ENCODE results near the gene PRKCQ. TPM values are rescaled to one million over a fixed set of nuclear protein-coding genes. Genes with fewer than 3 reads are reported as not detected.

Gene PRKCQ
- total RNA-seq, 1 donor from 2014 or later: 3.5 TPM

- peaks cover 23% of the 10 kb centered on the region for H3K9me3 Mint-ChIP-seq
- no peaks in the 10 kb centered on the region for H3K4me1 Mint-ChIP-seq
- peaks cover 12% of the 10 kb centered on the region for H3K27me3 Mint-ChIP-seq (ENCODE audit: insufficient read depth, low read depth)
- H3K4me3 Mint-ChIP-seq: no peak overlapping the region
- H3K27ac ChIP-seq: no peak overlapping the region
- peaks cover 7% of the 10 kb centered on the region for H3K9me3 ChIP-seq (ENCODE audit: low read depth)
- H3K4me1 ChIP-seq: no peaks in the 10 kb centered on the region
- TF ChIP-seq EZH2phosphoT487 (IDR thresholded peaks at IDR 0.05): no peak
- TF ChIP-seq EZH2 (IDR thresholded peaks at IDR 0.05): no peak
- no peak for TF ChIP-seq CTCF (IDR thresholded peaks at IDR 0.05)
- H2AFZ ChIP-seq (replicated peaks): no peak overlapping the region
- H3F3A ChIP-seq (ENCODE audit: low read depth): no peaks in the 10 kb centered on the region
- no peaks in the 10 kb centered on the region for H3K36me3 ChIP-seq
- H3K9ac ChIP-seq: no peak overlapping the region
- H3K4me3 ChIP-seq: no peak overlapping the region
- no peaks in the 10 kb centered on the region for H3K27me3 ChIP-seq
- no peak for DNase-seq (ENCODE audit: low spot score)
- H3K36me3 Mint-ChIP-seq: peaks cover 1% of the 10 kb centered on the region
- no peaks in the 10 kb centered on the region for H4K20me1 ChIP-seq (ENCODE audit: low read depth)
- H3K27ac Mint-ChIP-seq: no peak overlapping the region
- H3K79me2 ChIP-seq (ENCODE audit: low read depth): no peaks in the 10 kb centered on the region
- no peak overlapping the region for H3K4me2 ChIP-seq
Observed at GRCh38 chr10:6385665-6386064, 194.4 kb downstream of the PRKCQ start.

GRCh38 chr10:6384847-6385246 is 195.2 kb downstream of the PRKCQ start:
- no peak overlapping the region for H3K9ac ChIP-seq
- no peaks in the 10 kb centered on the region for H4K20me1 ChIP-seq (ENCODE audit: low read depth)
- H3K9me3 Mint-ChIP-seq: peaks cover 31% of the 10 kb centered on the region
- H3K36me3 ChIP-seq: no peaks in the 10 kb centered on the region
- H3K4me2 ChIP-seq: no peak overlapping the region
- H3K4me3 Mint-ChIP-seq: no peak overlapping the region
- H3K4me1 ChIP-seq: no peaks in the 10 kb centered on the region
- no peak overlapping the region for H3K27ac ChIP-seq
- no peak overlapping the region for H2AFZ ChIP-seq (replicated peaks)
- no peaks in the 10 kb centered on the region for H3K4me1 Mint-ChIP-seq
- H3K79me2 ChIP-seq (ENCODE audit: low read depth): no peaks in the 10 kb centered on the region
- H3K27me3 Mint-ChIP-seq (ENCODE audit: insufficient read depth, low read depth): peaks cover 12% of the 10 kb centered on the region
- peaks cover 1% of the 10 kb centered on the region for H3K36me3 Mint-ChIP-seq
- H3K4me3 ChIP-seq: no peak overlapping the region
- peaks cover 7% of the 10 kb centered on the region for H3K9me3 ChIP-seq (ENCODE audit: low read depth)
- no peak for TF ChIP-seq CTCF (IDR thresholded peaks at IDR 0.05)
- TF ChIP-seq EZH2phosphoT487 (IDR thresholded peaks at IDR 0.05): no peak
- TF ChIP-seq EZH2 (IDR thresholded peaks at IDR 0.05): no peak
- H3F3A ChIP-seq (ENCODE audit: low read depth): no peaks in the 10 kb centered on the region
- H3K27ac Mint-ChIP-seq: no peak overlapping the region
- no peak for DNase-seq (ENCODE audit: low spot score)
- H3K27me3 ChIP-seq: no peaks in the 10 kb centered on the region

GRCh38 chr10:6384031-6384430 is 196.0 kb downstream of the PRKCQ start:
- Mint-ChIP-seq H3K4me3 (no peak overlapping the region), H3K36me3 (peaks cover 6% of the 10 kb centered on the region), H3K27ac (no peak overlapping the region), H3K27me3 (ENCODE audit: insufficient read depth, low read depth) (peaks cover 12% of the 10 kb centered on the region), H3K9me3 (peaks cover 36% of the 10 kb centered on the region), H3K4me1 (no peaks in the 10 kb centered on the region)
- Histone ChIP-seq H3K9me3 (ENCODE audit: low read depth) (peaks cover 5% of the 10 kb centered on the region), H3F3A (ENCODE audit: low read depth) (no peaks in the 10 kb centered on the region), H4K20me1 (ENCODE audit: low read depth) (no peaks in the 10 kb centered on the region), H3K27me3 (no peaks in the 10 kb centered on the region), H3K4me3 (no peak overlapping the region), H2AFZ (replicated peaks) (no peak overlapping the region), H3K36me3 (no peaks in the 10 kb centered on the region), H3K4me2 (no peak overlapping the region), H3K27ac (no peak overlapping the region), H3K79me2 (ENCODE audit: low read depth) (no peaks in the 10 kb centered on the region), H3K4me1 (no peaks in the 10 kb centered on the region), H3K9ac (no peak overlapping the region)
- DNase-seq (ENCODE audit: low spot score): no peak
- no peak for TF ChIP-seq EZH2phosphoT487 (IDR thresholded peaks at IDR 0.05)
- TF ChIP-seq EZH2 (IDR thresholded peaks at IDR 0.05): no peak
- no peak for TF ChIP-seq CTCF (IDR thresholded peaks at IDR 0.05)

Data from neural progenitor cell (in vitro differentiated cells).